ENCODE data around the gene DENND4C. TPM values are rescaled to one million over a fixed set of nuclear protein-coding genes. Genes with fewer than 3 reads are reported as not detected.
"Not testable (repeated sequence)": the region's sequence is repeated elsewhere in the genome, so short reads cannot be mapped to it uniquely, and the experiment has no call there.

DENND4C gene
- total and polyA plus RNA-seq, 2 of the 4 experiments (the other 2 are of a cell fraction): 9.0 to 32.6 TPM

DNA sequence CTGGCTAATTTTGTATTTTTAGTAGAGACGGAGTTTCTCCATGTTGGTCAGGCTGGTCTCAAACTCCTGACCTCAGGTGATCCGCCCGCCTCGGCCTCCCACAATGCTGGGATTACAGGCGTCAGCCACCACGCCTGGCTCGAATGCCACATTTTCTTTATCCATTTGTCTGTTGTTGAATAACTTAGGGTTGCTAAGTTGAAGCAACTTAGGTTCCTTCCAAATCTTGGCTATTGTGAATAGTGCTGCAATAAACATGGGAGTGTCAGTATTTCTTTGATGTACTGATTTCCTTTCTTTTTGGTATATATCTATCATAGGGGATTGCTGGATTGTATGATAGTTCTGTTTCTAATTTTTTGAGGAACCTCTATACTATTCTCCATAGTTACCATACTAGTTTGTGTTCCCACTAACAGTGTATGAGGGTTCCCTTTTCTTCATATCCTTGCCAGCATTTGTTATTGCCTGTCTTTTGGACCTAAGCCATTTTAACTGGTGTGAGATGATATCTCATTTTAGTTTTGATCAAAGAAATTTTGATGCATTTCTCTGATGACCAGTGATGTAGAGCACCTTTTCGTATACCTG is 29.3 kb downstream of the DENND4C start:
- CTCF ChIA-PET: interaction anchor here (0.6 kb wide), 2 partner anchors 60 to 557 kb away, joined by 4 to 7 read pairs; no protein-coding TSS in a partner anchor
- POLR2A ChIA-PET (ENCODE audit: unreplicated experiment): not testable (repeated sequence)
- intact Hi-C loops (cut with micrococcal nuclease): loop anchor here (1.0 kb wide), 1 partner anchor 16 kb away; no protein-coding TSS in a partner anchor

GRCh38 chr9:19265602-19266001 is 35.1 kb downstream of the DENND4C start:
- POLR2A ChIA-PET (ENCODE audit: unreplicated experiment); intact Hi-C loops (cut with micrococcal nuclease); H3K23ac ChIP-seq (ENCODE audit: low read depth, low read length); H3K27ac ChIP-seq (ENCODE audit: insufficient read depth, low read length); CTCF ChIA-PET; H3K4ac ChIP-seq (ENCODE audit: low read depth, low read length); H3K9me1 ChIP-seq (ENCODE audit: insufficient read depth, low read length); H2AK9ac ChIP-seq (replicated peaks; ENCODE audit: low read depth, low read length, poor library complexity); BruUV-seq (replicated peaks); ATAC-seq (ENCODE audit: low read depth); H3K56ac ChIP-seq (ENCODE audit: extremely low read depth, insufficient read depth, low read length); H3K14ac ChIP-seq (replicated peaks; ENCODE audit: low read depth, low read length); H4K8ac ChIP-seq (ENCODE audit: low read depth in 2 of 2, low read length in 2 of 2); H2BK120ac ChIP-seq (ENCODE audit: low read depth, low read length); H2BK15ac ChIP-seq (ENCODE audit: low read depth, low read length); H3K4me2 ChIP-seq (ENCODE audit: low read depth, low read length); H3K18ac ChIP-seq (ENCODE audit: low read depth, low read length); H4K91ac ChIP-seq (ENCODE audit: insufficient read depth, low read depth, low read length); H4K5ac ChIP-seq (ENCODE audit: low read depth, low read length); DNase-seq; H3K4me3 ChIP-seq (ENCODE audit: insufficient read depth, low read depth, low read length); H2BK20ac ChIP-seq (ENCODE audit: low read depth, low read length); H3K27me3 ChIP-seq (ENCODE audit: control insufficient read depth, insufficient read depth, low read length); H2AFZ ChIP-seq (replicated peaks; ENCODE audit: low read length, poor library complexity); H2BK5ac ChIP-seq (ENCODE audit: low read depth, low read length, poor library complexity, severe bottlenecking); H3K36me3 ChIP-seq (ENCODE audit: control insufficient read depth, insufficient read depth, low read length); H3K4me1 ChIP-seq (ENCODE audit: control insufficient read depth, insufficient read depth, low read length); H2AK5ac ChIP-seq (ENCODE audit: low read depth, low read length); in situ Hi-C loops (cut with MboI; ENCODE audit: low sequenced_read_pairs); H3K9ac ChIP-seq (ENCODE audit: low read depth, low read length); dilution Hi-C loops (cut with HindIII; ENCODE audit: low sequenced_read_pairs, unreplicated experiment); H3K9me3 ChIP-seq (ENCODE audit: control insufficient read depth, insufficient read depth, low read length): not testable (repeated sequence)
- Histone ChIP-seq H3K79me1 (ENCODE audit: low read depth in 1 of 2, low read length in 2 of 2) (peaks cover 21 to 50% of the 10 kb centered on the region in 2 experiments), H4K20me1 (ENCODE audit: insufficient read depth, low read length) (peaks cover 48% of the 10 kb centered on the region)
- WGBS, 2 experiments (ENCODE audit: extremely low coverage in 2 of 2, insufficient read length in 1 of 2): no CpG with 5 or more reads among the region's 4 CpGs

More for the DNA sequence above, 29.3 kb downstream of the DENND4C start:
- H3K4me3 ChIP-seq (ENCODE audit: insufficient read depth, low read depth, low read length); H3K36me3 ChIP-seq (ENCODE audit: control insufficient read depth, insufficient read depth, low read length); H2BK15ac ChIP-seq (ENCODE audit: low read depth, low read length); H3K4ac ChIP-seq (ENCODE audit: low read depth, low read length); H4K8ac ChIP-seq (ENCODE audit: low read depth in 2 of 2, low read length in 2 of 2); H3K56ac ChIP-seq (ENCODE audit: extremely low read depth, insufficient read depth, low read length); H3K18ac ChIP-seq (ENCODE audit: low read depth, low read length); ATAC-seq (ENCODE audit: low read depth); H3K23ac ChIP-seq (ENCODE audit: low read depth, low read length); H3K9me3 ChIP-seq (ENCODE audit: control insufficient read depth, insufficient read depth, low read length); H3K4me2 ChIP-seq (ENCODE audit: low read depth, low read length); in situ Hi-C loops (cut with MboI; ENCODE audit: low sequenced_read_pairs); DNase-seq; H2BK120ac ChIP-seq (ENCODE audit: low read depth, low read length); BruUV-seq (replicated peaks); H3K4me1 ChIP-seq (ENCODE audit: control insufficient read depth, insufficient read depth, low read length); H4K5ac ChIP-seq (ENCODE audit: low read depth, low read length); H2AK5ac ChIP-seq (ENCODE audit: low read depth, low read length); H3K27ac ChIP-seq (ENCODE audit: insufficient read depth, low read length); H3K9me1 ChIP-seq (ENCODE audit: insufficient read depth, low read length); H2BK5ac ChIP-seq (ENCODE audit: low read depth, low read length, poor library complexity, severe bottlenecking); H2BK20ac ChIP-seq (ENCODE audit: low read depth, low read length); H3K9ac ChIP-seq (ENCODE audit: low read depth, low read length); dilution Hi-C loops (cut with HindIII; ENCODE audit: low sequenced_read_pairs, unreplicated experiment); H4K91ac ChIP-seq (ENCODE audit: insufficient read depth, low read depth, low read length); H3K14ac ChIP-seq (replicated peaks; ENCODE audit: low read depth, low read length); H3K27me3 ChIP-seq (ENCODE audit: control insufficient read depth, insufficient read depth, low read length); H2AK9ac ChIP-seq (replicated peaks; ENCODE audit: low read depth, low read length, poor library complexity); H2AFZ ChIP-seq (replicated peaks; ENCODE audit: low read length, poor library complexity): not testable (repeated sequence)
- Histone ChIP-seq H3K79me1 (ENCODE audit: low read depth in 1 of 2, low read length in 2 of 2) (peaks cover 3 to 30% of the 10 kb centered on the region in 2 experiments), H4K20me1 (ENCODE audit: insufficient read depth, low read length) (peaks cover 33% of the 10 kb centered on the region)
- no CpG with 5 or more reads among the region's 8 CpGs for WGBS, 2 experiments (ENCODE audit: extremely low coverage in 2 of 2, insufficient read length in 1 of 2)

Measured in IMR-90 (cell line).